H1 (cell line): ENCODE data around the gene SLC24A3. TPM values are rescaled to one million over a fixed set of nuclear protein-coding genes. Genes with fewer than 3 reads are reported as not detected.

Source experiments
- CTCF ChIA-PET: fragments of 300-600 bp; sonication (Branson Sonifier 250); formaldehyde crosslinking; loops from one replicate; lab custom pipeline; 2021; ENCODE audit not compliant: partially characterized antibody; lab: Charles Lee
- POLR2A ChIA-PET: fragments of 300-600 bp; sonication (Branson Sonifier 250); formaldehyde crosslinking; loops from one replicate; lab custom pipeline; 2021; ENCODE audit warnings: inconsistent platforms; ENCODE audit not compliant: partially characterized antibody; lab: Charles Lee
- DNase-seq, 2 experiments: peaks; one replicate each; pipeline versions ENCODE4 v3.0.0 to v3.0.0-alpha.2; 2010 to 2022; ENCODE audit warnings: low spot score in 2 of 2, low read depth in 1 of 2, mixed read lengths in 1 of 2
- FAIRE-seq: peaks from 2 replicates; lab custom pipeline; 2011; peaks lifted over from hg19 to GRCh38; lab: Jason Lieb, UNC
- H2AFZ ChIP-seq: 2 replicates; pipeline ENCODE4 v1.8.1; 2012; ENCODE audit warnings: low read length, inconsistent platforms
- H2AK5ac ChIP-seq: 2 replicates; pipeline ENCODE4 v1.6.1; 2013; ENCODE audit warnings: low read depth, low read length
- H2BK120ac ChIP-seq: replicated peaks from 2 replicates; pipeline ENCODE3; 2013; ENCODE audit warnings: low read depth, low read length, inconsistent platforms
- H2BK12ac ChIP-seq: 2 replicates; pipeline ENCODE4 v1.6.1; 2013; ENCODE audit warnings: low read depth, low read length
- H2BK15ac ChIP-seq: 2 replicates; pipeline ENCODE4 v1.6.1; 2013; ENCODE audit warnings: low read length
- H2BK20ac ChIP-seq: 2 replicates; pipeline ENCODE4 v1.6.1; 2013; ENCODE audit warnings: low read length
- H2BK5ac ChIP-seq: 2 replicates; pipeline ENCODE4 v1.6.1; 2013; ENCODE audit warnings: low read depth, low read length
- H3K14ac ChIP-seq: 2 replicates; pipeline ENCODE4 v1.6.1; 2013; ENCODE audit warnings: inconsistent platforms; ENCODE audit not compliant: insufficient read length
- H3K18ac ChIP-seq: 2 replicates; pipeline ENCODE4 v1.6.1; 2013; ENCODE audit warnings: low read length; ENCODE audit errors: extremely low read depth
- H3K23ac ChIP-seq: 2 replicates; pipeline ENCODE4 v1.6.1; 2013; ENCODE audit warnings: inconsistent platforms; ENCODE audit not compliant: insufficient read length
- H3K23me2 ChIP-seq: 2 replicates; pipeline ENCODE4 v1.6.1; 2013; ENCODE audit warnings: low read depth, low read length
- H3K27ac ChIP-seq: 2 replicates; pipeline ENCODE4 v1.6.1; 2011; ENCODE audit warnings: low read depth, low read length, inconsistent platforms
- H3K27me3 ChIP-seq, 4 experiments: replicated peaks in 1 of 4; 1 replicate in 1 of 4; 2 replicates in 3 of 4; pipeline versions ENCODE4 v1.6.1 to v1.8.1; 2011 to 2013; ENCODE audit warnings: low read length in 3 of 4, mild to moderate bottlenecking in 3 of 4, inconsistent platforms in 2 of 4, mixed read lengths in 2 of 4, moderate library complexity in 1 of 4; ENCODE audit not compliant: control insufficient read depth in 3 of 4, insufficient read depth in 3 of 4; ENCODE audit errors: extremely low read depth in 1 of 4
- H3K36me3 ChIP-seq, 4 experiments: 2 replicates each; pipeline versions ENCODE4 v1.6.1 to v1.8.1; 2011 to 2013; ENCODE audit warnings: mild to moderate bottlenecking in 4 of 4, low read length in 3 of 4, moderate library complexity in 2 of 4, control low read depth in 1 of 4, inconsistent platforms in 1 of 4; ENCODE audit not compliant: insufficient read depth in 4 of 4, control insufficient read depth in 2 of 4
- H3K4ac ChIP-seq: replicated peaks from 2 replicates; pipeline ENCODE3; 2013; ENCODE audit warnings: low read length, low read depth, mixed read lengths, inconsistent platforms; ENCODE audit not compliant: insufficient read length
- H3K4me1 ChIP-seq, 4 experiments: replicated peaks in 1 of 4; 1 replicate in 1 of 4; 2 replicates in 3 of 4; pipeline versions ENCODE4 v1.6.1 to v1.8.1; 2011 to 2013; ENCODE audit warnings: low read length in 3 of 4, inconsistent platforms in 2 of 4, mixed read lengths in 1 of 4; ENCODE audit not compliant: insufficient read depth in 4 of 4, control insufficient read depth in 3 of 4
- H3K4me2 ChIP-seq, 2 experiments: 2 replicates each; pipeline versions ENCODE4 v1.6.1 to v1.8.1; 2011 to 2013; ENCODE audit warnings: low read depth in 2 of 2, low read length in 2 of 2, control low read depth in 1 of 2, inconsistent platforms in 1 of 2, mild to moderate bottlenecking in 1 of 2; ENCODE audit not compliant: insufficient read depth in 1 of 2
- H3K4me3 ChIP-seq, 4 experiments: fragments of 200-600, 300-600 bp in 1 of 4; sonication (generic), shearing (Covaris generic), sonication (Bioruptor Twin) in 1 of 4; 2 replicates each; pipeline versions ENCODE4 v1.5.1 to v1.8.1; 2011 to 2016; ENCODE audit warnings: low read length in 4 of 4, low read depth in 3 of 4, control low read depth in 2 of 4, inconsistent platforms in 2 of 4, mild to moderate bottlenecking in 2 of 4, mixed read lengths in 1 of 4, moderate library complexity in 1 of 4; ENCODE audit not compliant: insufficient read depth in 2 of 4; ENCODE audit errors: extremely low read depth in 1 of 4
- H3K56ac ChIP-seq: replicated peaks from 2 replicates; pipeline ENCODE3; 2013; ENCODE audit warnings: low read depth, mild to moderate bottlenecking, mixed read lengths, low read length, inconsistent platforms; ENCODE audit not compliant: insufficient read length
- H3K79me1 ChIP-seq: 2 replicates; pipeline ENCODE4 v1.6.1; 2013; ENCODE audit warnings: low read depth, low read length, control low read depth
- H3K79me2 ChIP-seq, 2 experiments: 2 replicates each; pipeline versions ENCODE4 v1.6.1 to v1.8.1; 2012 to 2013; ENCODE audit warnings: low read length in 2 of 2, mild to moderate bottlenecking in 2 of 2, inconsistent platforms in 1 of 2; ENCODE audit not compliant: insufficient read depth in 2 of 2, control insufficient read depth in 1 of 2
- H3K9ac ChIP-seq, 4 experiments: replicated peaks in 1 of 4; 1 replicate in 1 of 4; 2 replicates in 3 of 4; pipeline versions ENCODE4 v1.6.1 to v1.8.1; 2011 to 2013; ENCODE audit warnings: low read depth in 3 of 4, low read length in 3 of 4, control low read depth in 2 of 4, mild to moderate bottlenecking in 2 of 4, moderate library complexity in 2 of 4, inconsistent platforms in 1 of 4; ENCODE audit errors: extremely low read depth in 1 of 4
- H3K9me3 ChIP-seq, 2 experiments: 2 replicates each; pipeline versions ENCODE4 v1.6.1 to v1.8.1; 2012 to 2013; ENCODE audit warnings: mild to moderate bottlenecking in 2 of 2, moderate library complexity in 2 of 2, control low read depth in 1 of 2, inconsistent platforms in 1 of 2, low read depth in 1 of 2, low read length in 1 of 2, mixed read lengths in 1 of 2; ENCODE audit not compliant: insufficient read depth in 2 of 2
- H4K20me1 ChIP-seq, 2 experiments: replicated peaks in 1 of 2; 2 replicates each; pipeline versions ENCODE3 to v1.8.1; 2011 to 2013; ENCODE audit warnings: inconsistent platforms in 2 of 2, low read length in 2 of 2, mild to moderate bottlenecking in 1 of 2; ENCODE audit not compliant: insufficient read depth in 2 of 2, control insufficient read depth in 1 of 2
- H4K5ac ChIP-seq: 2 replicates; pipeline ENCODE4 v1.6.1; 2013; ENCODE audit warnings: low read length, low read depth, mixed read lengths, inconsistent platforms; ENCODE audit not compliant: insufficient read length
- H4K8ac ChIP-seq: 2 replicates; pipeline ENCODE4 v1.8.0; 2013; ENCODE audit warnings: mild to moderate bottlenecking, moderate library complexity, low read length, inconsistent platforms; ENCODE audit not compliant: insufficient read depth; ENCODE audit errors: extremely low read depth
- H4K91ac ChIP-seq: replicated peaks from 2 replicates; pipeline ENCODE3; 2013; ENCODE audit warnings: low read length, mixed read lengths, inconsistent platforms; ENCODE audit not compliant: insufficient read length
- CBX5 ChIP-seq: fragments of 300-800, 300-1000 bp; sonication (generic); IDR thresholded peaks from 2 replicates; pipeline ENCODE4 v1.7.1; 2016; ENCODE audit warnings: antibody characterized with exemption, low read length, low read depth
- CHD2 ChIP-seq: IDR thresholded peaks from 2 replicates; pipeline ENCODE4 v1.6.1; 2012; ENCODE audit warnings: low read length, improper control_type of control experiment
- EZH2 ChIP-seq: fragments of 200-600 bp; sonication (generic); IDR thresholded peaks from 2 replicates; pipeline ENCODE4 v1.7.1; 2012; ENCODE audit warnings: low read depth, mild to moderate bottlenecking, moderate library complexity, low read length, inconsistent platforms; ENCODE audit not compliant: severe bottlenecking
- HDAC6 ChIP-seq: IDR thresholded peaks from one replicate; pipeline ENCODE4 v1.7.1; 2012; ENCODE audit warnings: low read depth, mild to moderate bottlenecking, inconsistent platforms, low read length, moderate library complexity
- JUND ChIP-seq: IDR thresholded peaks from 2 replicates; pipeline ENCODE4 v1.6.1; 2011; ENCODE audit warnings: mild to moderate bottlenecking, improper control_type of control experiment, low read length
- POU5F1 ChIP-seq: IDR thresholded peaks from 2 replicates; pipeline ENCODE4 v1.6.1; 2011; ENCODE audit warnings: low read depth, mild to moderate bottlenecking, low read length, moderate library complexity
- RBBP5 ChIP-seq: IDR thresholded peaks from 2 replicates; pipeline ENCODE4 v1.7.1; 2012; ENCODE audit warnings: low read depth, mild to moderate bottlenecking, inconsistent platforms, low read length, moderate library complexity, borderline replicate concordance
- SRF ChIP-seq: IDR thresholded peaks from 2 replicates; pipeline ENCODE4 v1.6.1; 2011; ENCODE audit warnings: mild to moderate bottlenecking, low read depth, low read length, moderate library complexity
- TAF7 ChIP-seq: optimal IDR thresholded peaks from 2 replicates; pipeline ENCODE3; 2011; ENCODE audit warnings: low read depth, mild to moderate bottlenecking, inconsistent platforms, low read length, moderate library complexity, borderline replicate concordance
- TCF12 ChIP-seq: IDR thresholded peaks from 2 replicates; pipeline ENCODE4 v1.6.1; 2011; ENCODE audit warnings: low read depth, mild to moderate bottlenecking, low read length
- TEAD4 ChIP-seq: IDR thresholded peaks from 2 replicates; pipeline ENCODE4 v1.6.1; 2012; ENCODE audit warnings: low read depth, low read length, inconsistent platforms, mixed read lengths
- WGBS, 2 experiments: shearing (Covaris generic) in 1 of 2; methylation state at CpG; one replicate each; pipeline versions ENCODE4 v1.1.6 to v1.1.7; 2013 to 2015; ENCODE audit warnings: low lambda C conversion rate in 2 of 2, mixed read lengths in 2 of 2, inconsistent platforms in 1 of 2, low coverage in 1 of 2, missing lambda C conversion rate in 1 of 2; ENCODE audit not compliant: insufficient replicate concordance in 2 of 2, insufficient coverage in 1 of 2, insufficient read length in 1 of 2; ENCODE audit errors: extremely low coverage in 1 of 2, missing lambda C conversion rate in 1 of 2; 5-methylcytosine and 5-hydroxymethylcytosine counted together
- polyA plus RNA-seq, 7 experiments: library from polyadenylated mRNA; depleted of rRNA in 3 of 7; stranded (reverse) in 5 of 7; unstranded in 2 of 7; fragments of >200 nt in 5 of 7; fragments of 200-250 nt in 2 of 7; gene quantifications; 1 replicate in 5 of 7; 2 replicates in 1 of 7; 4 replicates in 1 of 7; pipeline versions ENCODE4 v1.2.1 to v1.2.3, GENCODE V29; 2011 to 2013; ENCODE audit warnings: missing spikeins in 2 of 7, mixed read lengths in 2 of 7
- total RNA-seq: library from RNA; stranded (reverse); fragmentation: NEBNext Ultra II Directional; extraction: Animal tissue kit (Norgen Biotek cat#: 25700); gene quantifications from 2 replicates; pipeline ENCODE4 v1.2.1, GENCODE V29; 2021
- TF ChIP-seq, protein P1 (sequence below), 3 experiments: IDR thresholded peaks; 1 replicate in 2 of 3; 2 replicates in 1 of 3; pipeline versions ENCODE4 v1.5.1 to v1.6.1; 2011; ENCODE audit warnings: low read length in 3 of 3, mild to moderate bottlenecking in 3 of 3, inconsistent platforms in 2 of 3, low read depth in 1 of 3, moderate library complexity in 1 of 3; ENCODE audit not compliant: insufficient read depth in 1 of 3; ENCODE audit errors: control extremely low read depth in 1 of 3

Gene SLC24A3
- total and polyA plus RNA-seq, 2 of the 8 experiments (the other 6 are each of a cell fraction or from before 2014, with no cell fraction given), result 4.5 to 6.3 TPM

DNA sequence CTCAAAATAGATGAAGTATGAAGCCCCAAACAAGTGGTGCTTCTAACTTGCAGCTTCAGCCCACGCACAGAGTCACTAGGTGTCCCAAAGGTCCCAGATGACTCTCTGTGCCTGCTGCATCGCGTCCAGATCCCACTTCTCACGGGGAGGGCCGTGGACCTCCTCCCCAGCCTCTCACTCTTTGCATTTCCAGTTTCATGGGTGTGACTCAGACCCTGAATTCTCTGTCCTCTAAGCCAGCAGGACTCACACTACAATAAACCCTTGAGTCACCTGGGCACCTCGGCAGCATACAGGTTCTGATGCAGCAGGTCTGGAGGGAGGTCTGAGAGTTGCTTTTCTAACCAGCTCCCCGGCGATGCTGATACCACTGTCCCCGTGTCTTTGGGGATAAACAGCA is 431.6 kb downstream of the SLC24A3 start:
- Histone ChIP-seq H3K4me3 (no peak overlapping the region), H3K36me3 (no peaks in the 10 kb centered on the region), H3K4me2 (no peak overlapping the region), H3K4ac (no peak overlapping the region), H3K18ac (no peak overlapping the region), H3K14ac (no peak overlapping the region), H3K9ac (no peak overlapping the region), H3K23ac (no peak overlapping the region), H2BK12ac (no peak overlapping the region), H3K9me3 (peaks cover 0 to 6% of the 10 kb centered on the region in 2 experiments; a peak in 1 of 4 replicates), H3K27ac (no peak overlapping the region), H3K27me3 (no peaks in the 10 kb centered on the region), H2AFZ (no peak overlapping the region), H4K5ac (no peak overlapping the region), H4K91ac (no peak overlapping the region), H3K23me2 (no peaks in the 10 kb centered on the region), H3K79me1 (no peaks in the 10 kb centered on the region), H4K8ac (no peak overlapping the region), H3K79me2 (no peaks in the 10 kb centered on the region), H3K4me1 (no peaks in the 10 kb centered on the region), H2AK5ac (no peak overlapping the region), H2BK15ac (no peak overlapping the region), H3K56ac (no peak overlapping the region), H2BK120ac (no peak overlapping the region), H2BK20ac (no peak overlapping the region), H4K20me1 (no peaks in the 10 kb centered on the region), H2BK5ac (no peak overlapping the region)
- DNase-seq (no peak), FAIRE-seq (no peak)
- WGBS, 2 experiments, result 87% methylated on average over 9 of the region's 9 CpGs; no CpG with 5 or more reads in 1 of the 2 experiments
- ChIA-PET POLR2A (no interaction called here), CTCF (interaction anchor here (1.5 to 4.5 kb wide), 4 partner anchors 9 to 49 kb away, joined by 3 to 20 read pairs (median 7); no protein-coding TSS in a partner anchor)
- TF ChIP-seq HDAC6 (no peak), TCF12 (no peak), TAF7 (no peak), CHD2 (no peak), JUND (no peak), SRF (no peak), CBX5 (no peak), RBBP5 (no peak), POU5F1 (no peak), EZH2 (no peak), TEAD4 (no peak)
- TF ChIP-seq, protein P1, sequence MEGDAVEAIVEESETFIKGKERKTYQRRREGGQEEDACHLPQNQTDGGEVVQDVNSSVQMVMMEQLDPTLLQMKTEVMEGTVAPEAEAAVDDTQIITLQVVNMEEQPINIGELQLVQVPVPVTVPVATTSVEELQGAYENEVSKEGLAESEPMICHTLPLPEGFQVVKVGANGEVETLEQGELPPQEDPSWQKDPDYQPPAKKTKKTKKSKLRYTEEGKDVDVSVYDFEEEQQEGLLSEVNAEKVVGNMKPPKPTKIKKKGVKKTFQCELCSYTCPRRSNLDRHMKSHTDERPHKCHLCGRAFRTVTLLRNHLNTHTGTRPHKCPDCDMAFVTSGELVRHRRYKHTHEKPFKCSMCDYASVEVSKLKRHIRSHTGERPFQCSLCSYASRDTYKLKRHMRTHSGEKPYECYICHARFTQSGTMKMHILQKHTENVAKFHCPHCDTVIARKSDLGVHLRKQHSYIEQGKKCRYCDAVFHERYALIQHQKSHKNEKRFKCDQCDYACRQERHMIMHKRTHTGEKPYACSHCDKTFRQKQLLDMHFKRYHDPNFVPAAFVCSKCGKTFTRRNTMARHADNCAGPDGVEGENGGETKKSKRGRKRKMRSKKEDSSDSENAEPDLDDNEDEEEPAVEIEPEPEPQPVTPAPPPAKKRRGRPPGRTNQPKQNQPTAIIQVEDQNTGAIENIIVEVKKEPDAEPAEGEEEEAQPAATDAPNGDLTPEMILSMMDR (IDR thresholded peaks at IDR 0.05; ENCODE audit: control extremely low read depth in 1 of 3, insufficient read depth in 1 of 3, low read depth in 1 of 3, low read length in 3 of 3), result no peak
